OCI-LY3 (cell line): ENCODE results near the gene RAB9A.
"Not testable (repeated sequence)": the region's sequence is repeated elsewhere in the genome, so short reads cannot be mapped to it uniquely, and the experiment has no call there.

Experiments
- H2AFZ ChIP-seq: fragments of 200-600, 300-600 bp; shearing (Covaris generic); 2 replicates; pipeline ENCODE4 v1.6.0; 2014; ENCODE audit warnings: antibody characterized with exemption, low read depth, low read length
- H3K27ac ChIP-seq: fragments of 200-600, 300-600 bp; sonication (generic); 2 replicates; pipeline ENCODE4 v1.5.1; 2014; ENCODE audit warnings: mild to moderate bottlenecking, low read length, moderate library complexity, mixed read lengths
- H3K27me3 ChIP-seq: fragments of 200-600, 300-600 bp; sonication (generic); 2 replicates; pipeline ENCODE4 v1.6.1; 2014; ENCODE audit warnings: low read depth, low read length, mixed read lengths
- H3K36me3 ChIP-seq: fragments of 200-600, 300-600 bp; sonication (generic); replicated peaks from 2 replicates; pipeline ENCODE3; 2014; ENCODE audit warnings: low read depth, low read length, mixed read lengths
- H3K4me1 ChIP-seq: fragments of 300-600, 200-600 bp; sonication (generic); 2 replicates; pipeline ENCODE4 v1.6.1; 2014; ENCODE audit warnings: low read length, mixed read lengths
- H3K4me2 ChIP-seq: fragments of 200-600, 300-600 bp; sonication (generic); 2 replicates; pipeline ENCODE4 v1.6.1; 2014; ENCODE audit warnings: low read length, mixed read lengths
- H3K4me3 ChIP-seq: fragments of 300-600, 200-600 bp; sonication (generic); 2 replicates; pipeline ENCODE4 v1.5.1; 2014; ENCODE audit warnings: antibody characterized with exemption, mild to moderate bottlenecking, low read length, moderate library complexity
- H3K79me2 ChIP-seq: fragments of 300-600, 200-600 bp; shearing (Covaris generic); 2 replicates; pipeline ENCODE4 v1.6.1; 2014; ENCODE audit warnings: mild to moderate bottlenecking, low read length, mixed read lengths
- H3K9ac ChIP-seq: fragments of 300-600, 200-600 bp; shearing (Covaris generic); 2 replicates; pipeline ENCODE4 v1.6.0; 2014; ENCODE audit warnings: mild to moderate bottlenecking, low read length, moderate library complexity
- H3K9me3 ChIP-seq: fragments of 200-600, 300-600 bp; shearing (Covaris generic); 2 replicates; pipeline ENCODE4 v1.6.1; 2014; ENCODE audit warnings: low read length, mixed read lengths; ENCODE audit not compliant: insufficient read depth
- H4K20me1 ChIP-seq: fragments of 200-600, 300-600 bp; sonication (generic); 2 replicates; pipeline ENCODE4 v1.6.1; 2016; ENCODE audit warnings: low read length, mixed read lengths; ENCODE audit not compliant: insufficient read depth
- EZH2phosphoT487 ChIP-seq: fragments of 200-600 bp; shearing (Covaris generic); IDR thresholded peaks from 2 replicates; pipeline ENCODE4 v1.6.1; 2018; ENCODE audit warnings: antibody characterized with exemption, mixed run types, low read depth
- TF ChIP-seq, protein P1 (sequence below): fragments of 200-600, 300-600 bp; sonication (generic); IDR thresholded peaks from 2 replicates; pipeline ENCODE4 v1.5.1; 2014; ENCODE audit warnings: antibody characterized with exemption, low read length, low read depth

RAB9A gene

DNA sequence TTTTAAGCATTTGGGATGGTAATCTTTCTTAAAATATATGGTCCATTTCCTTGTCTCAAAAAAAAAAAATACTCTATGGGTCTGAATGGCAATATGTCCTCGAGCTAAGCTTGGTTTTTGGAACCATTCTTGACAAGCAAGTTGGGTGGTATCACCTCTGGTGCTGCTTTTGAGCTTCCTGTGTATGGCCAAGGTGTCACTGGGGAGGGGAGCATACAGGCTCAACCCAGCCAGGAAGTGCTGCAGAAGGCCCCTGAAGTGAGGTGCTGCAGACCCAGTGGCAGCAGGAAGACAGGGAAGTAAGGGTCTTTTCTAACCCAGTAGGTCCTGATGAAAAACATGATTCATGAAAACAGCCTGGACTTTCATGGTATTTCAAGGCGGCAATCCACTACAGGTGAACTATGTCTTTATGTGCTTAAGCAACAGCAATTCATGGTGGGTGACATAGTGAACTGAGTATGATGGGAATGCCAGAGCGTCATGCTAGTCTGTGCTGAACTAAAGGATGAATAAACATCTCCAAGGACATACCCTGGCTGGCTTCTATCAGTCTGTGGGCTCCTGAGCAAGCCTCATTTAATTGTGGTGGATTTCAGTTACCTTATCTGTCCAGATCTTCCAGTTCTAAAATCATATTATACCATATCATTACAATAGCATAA, 30.4 kb downstream of the RAB9A start:
- H3K27ac ChIP-seq = no peak overlapping the region
- H3K4me3 ChIP-seq = no peak overlapping the region
- peaks cover 13% of the 10 kb centered on the region; the same call in 1 of the 2 replicates for H4K20me1 ChIP-seq
- H3K9me3 ChIP-seq = no peaks in the 10 kb centered on the region
- TF ChIP-seq, protein P1, sequence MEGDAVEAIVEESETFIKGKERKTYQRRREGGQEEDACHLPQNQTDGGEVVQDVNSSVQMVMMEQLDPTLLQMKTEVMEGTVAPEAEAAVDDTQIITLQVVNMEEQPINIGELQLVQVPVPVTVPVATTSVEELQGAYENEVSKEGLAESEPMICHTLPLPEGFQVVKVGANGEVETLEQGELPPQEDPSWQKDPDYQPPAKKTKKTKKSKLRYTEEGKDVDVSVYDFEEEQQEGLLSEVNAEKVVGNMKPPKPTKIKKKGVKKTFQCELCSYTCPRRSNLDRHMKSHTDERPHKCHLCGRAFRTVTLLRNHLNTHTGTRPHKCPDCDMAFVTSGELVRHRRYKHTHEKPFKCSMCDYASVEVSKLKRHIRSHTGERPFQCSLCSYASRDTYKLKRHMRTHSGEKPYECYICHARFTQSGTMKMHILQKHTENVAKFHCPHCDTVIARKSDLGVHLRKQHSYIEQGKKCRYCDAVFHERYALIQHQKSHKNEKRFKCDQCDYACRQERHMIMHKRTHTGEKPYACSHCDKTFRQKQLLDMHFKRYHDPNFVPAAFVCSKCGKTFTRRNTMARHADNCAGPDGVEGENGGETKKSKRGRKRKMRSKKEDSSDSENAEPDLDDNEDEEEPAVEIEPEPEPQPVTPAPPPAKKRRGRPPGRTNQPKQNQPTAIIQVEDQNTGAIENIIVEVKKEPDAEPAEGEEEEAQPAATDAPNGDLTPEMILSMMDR = no peak
- no peak for TF ChIP-seq EZH2phosphoT487
- no peaks in the 10 kb centered on the region for H3K4me1 ChIP-seq
- H3K79me2 ChIP-seq = peaks cover 38% of the 10 kb centered on the region
- no peak overlapping the region for H3K4me2 ChIP-seq
- no peaks in the 10 kb centered on the region for H3K27me3 ChIP-seq
- H2AFZ ChIP-seq = no peak overlapping the region
- no peak overlapping the region for H3K9ac ChIP-seq
- H3K36me3 ChIP-seq = peaks cover 34% of the 10 kb centered on the region

DNA sequence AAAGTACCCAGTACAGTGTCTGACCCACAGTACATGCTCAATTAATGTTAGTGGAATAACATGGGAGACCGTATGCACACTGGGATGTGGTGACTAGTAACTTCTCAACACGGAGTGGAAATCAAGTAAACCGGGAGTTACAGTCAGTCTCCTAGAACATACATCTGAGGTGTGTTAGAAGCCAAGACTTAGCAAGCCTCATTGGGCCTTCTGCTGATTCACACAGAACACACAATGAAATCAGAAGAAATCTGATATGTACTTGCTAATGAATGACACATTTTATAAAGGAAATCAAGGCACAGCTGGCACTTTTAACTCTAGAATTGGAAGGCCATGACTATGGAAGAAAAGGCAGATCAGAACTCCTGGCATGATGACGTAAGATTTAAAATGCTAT, 32.4 kb downstream of the RAB9A start:
- H4K20me1 ChIP-seq = peaks cover 13% of the 10 kb centered on the region; the same call in 1 of the 2 replicates
- no peak overlapping the region for H3K4me2 ChIP-seq
- H2AFZ ChIP-seq = no peak overlapping the region
- H3K79me2 ChIP-seq = peaks cover 43% of the 10 kb centered on the region
- no peaks in the 10 kb centered on the region for H3K4me1 ChIP-seq
- peaks cover 17% of the 10 kb centered on the region for H3K36me3 ChIP-seq
- H3K4me3 ChIP-seq = no peak overlapping the region
- TF ChIP-seq EZH2phosphoT487 = no peak
- TF ChIP-seq, protein P1 = no peak
- H3K27me3 ChIP-seq = no peaks in the 10 kb centered on the region
- H3K27ac ChIP-seq = no peak overlapping the region
- H3K9ac ChIP-seq = no peak overlapping the region
- no peaks in the 10 kb centered on the region for H3K9me3 ChIP-seq

DNA sequence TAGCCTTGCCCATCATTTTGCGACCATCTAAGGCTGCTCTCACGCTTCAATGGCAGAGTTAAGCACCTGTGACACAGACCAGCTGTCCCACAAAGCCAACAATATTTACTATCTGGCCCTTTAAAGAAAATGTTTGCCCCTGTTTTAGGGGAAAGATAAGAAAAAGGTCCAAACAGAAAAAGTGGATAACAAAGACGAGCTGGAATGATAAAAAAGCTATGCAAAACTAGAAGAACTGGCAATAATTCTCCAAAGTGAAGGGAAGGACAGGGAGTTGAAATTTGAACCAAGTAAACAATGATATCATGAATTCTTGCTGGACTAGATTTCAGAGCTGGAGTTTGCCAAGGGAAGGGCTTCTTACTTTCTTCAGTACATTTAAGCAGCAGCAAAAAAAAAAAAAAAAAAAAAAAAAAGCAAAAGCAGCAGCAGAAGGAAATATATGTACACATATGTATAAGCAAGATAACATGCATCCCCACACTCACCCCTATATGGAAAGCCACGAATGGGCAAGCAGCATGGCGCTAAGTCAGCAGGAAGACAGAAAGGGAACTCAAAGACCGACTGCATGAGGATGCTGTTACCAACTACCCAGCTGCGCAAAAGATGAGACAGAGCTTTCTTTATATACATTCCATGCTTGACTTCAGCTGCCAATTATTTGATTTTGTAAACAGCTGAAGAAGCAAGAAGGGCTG, 33.0 kb downstream of the RAB9A start:
- no peaks in the 10 kb centered on the region for H3K27me3 ChIP-seq
- no peak overlapping the region for H3K4me2 ChIP-seq
- no peak overlapping the region for H3K27ac ChIP-seq
- peaks cover 43% of the 10 kb centered on the region for H3K79me2 ChIP-seq
- H3K4me3 ChIP-seq = no peak overlapping the region
- no peak overlapping the region for H3K9ac ChIP-seq
- H2AFZ ChIP-seq = no peak overlapping the region
- TF ChIP-seq, protein P1 = no peak
- TF ChIP-seq EZH2phosphoT487 = no peak
- H3K36me3 ChIP-seq = peaks cover 16% of the 10 kb centered on the region
- no peaks in the 10 kb centered on the region for H3K9me3 ChIP-seq
- peaks cover 13% of the 10 kb centered on the region; the same call in 1 of the 2 replicates for H4K20me1 ChIP-seq
- H3K4me1 ChIP-seq = no peaks in the 10 kb centered on the region

DNA sequence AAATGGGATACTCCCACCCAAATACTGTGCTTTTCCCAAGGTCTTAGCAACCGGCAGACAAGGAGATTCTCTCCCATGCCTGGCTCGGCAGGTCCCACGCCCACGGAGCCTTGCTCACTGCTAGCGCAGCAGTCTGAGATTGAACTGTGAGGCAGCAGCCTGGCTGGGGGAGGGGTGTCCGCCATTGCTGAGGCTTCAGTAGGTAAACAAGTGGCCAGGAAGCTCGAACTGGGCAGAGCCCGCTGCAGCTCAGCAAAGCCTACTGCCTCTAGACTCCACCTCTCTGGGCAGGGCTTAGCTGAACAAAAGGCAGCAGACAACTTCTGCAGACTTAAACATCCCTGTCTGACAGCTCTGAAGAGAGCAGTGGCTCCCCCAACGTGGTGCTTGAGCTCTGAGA, 36.0 kb downstream of the RAB9A start:
- not testable (repeated sequence) for H3K9ac ChIP-seq, H3K27me3 ChIP-seq, H3K27ac ChIP-seq, H3K4me1 ChIP-seq, H3K36me3 ChIP-seq, H2AFZ ChIP-seq, H3K9me3 ChIP-seq, H3K4me3 ChIP-seq, H3K4me2 ChIP-seq
- H3K79me2 ChIP-seq = peaks cover 47% of the 10 kb centered on the region
- H4K20me1 ChIP-seq = peaks cover 13% of the 10 kb centered on the region; the same call in 1 of the 2 replicates

DNA sequence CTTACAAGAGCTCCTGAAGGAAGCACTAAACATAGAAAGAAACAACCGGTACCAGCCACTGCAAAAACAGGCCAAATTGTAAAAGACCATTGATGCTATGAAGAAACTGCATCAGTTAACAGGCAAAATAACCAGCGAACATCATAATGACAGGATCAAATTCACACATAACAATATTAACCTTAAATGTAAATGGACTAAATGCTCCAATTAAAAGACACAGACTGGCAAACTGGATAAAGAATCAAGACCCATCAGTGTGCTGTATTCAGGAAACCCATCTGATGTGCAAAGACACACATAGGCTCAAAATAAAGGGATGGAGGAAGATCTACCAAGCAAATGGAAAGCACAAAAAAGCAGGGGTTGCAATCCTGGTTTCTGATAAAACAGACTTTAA, 37.7 kb downstream of the RAB9A start:
- not testable (repeated sequence) for H3K4me1 ChIP-seq, H3K27me3 ChIP-seq, H2AFZ ChIP-seq, H3K4me3 ChIP-seq, H3K9ac ChIP-seq, H4K20me1 ChIP-seq, H3K27ac ChIP-seq, H3K4me2 ChIP-seq, H3K9me3 ChIP-seq
- peaks cover 13% of the 10 kb centered on the region for H3K36me3 ChIP-seq
- H3K79me2 ChIP-seq = peaks cover 43% of the 10 kb centered on the region

DNA sequence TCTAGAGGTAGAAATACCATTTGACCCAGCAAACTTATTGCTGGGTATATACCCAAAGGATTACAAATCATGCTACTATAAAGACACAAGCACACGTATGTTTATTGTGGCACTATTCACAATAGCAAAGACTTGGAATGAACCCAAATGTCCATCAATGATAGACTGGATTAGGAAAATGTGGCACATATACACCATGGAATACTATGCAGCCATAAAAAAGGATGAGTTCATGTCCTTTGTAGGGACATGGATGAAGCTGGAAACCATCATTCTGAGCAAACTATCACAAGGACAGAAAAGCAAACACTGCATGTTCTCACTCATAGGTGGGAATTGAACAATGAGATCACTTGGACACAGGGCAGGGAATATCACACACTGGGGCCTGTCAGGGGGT, 41.6 kb downstream of the RAB9A start:
- Histone ChIP-seq H3K79me2 (peaks cover 49% of the 10 kb centered on the region), H3K4me1 (peaks cover 27% of the 10 kb centered on the region)
- H3K4me3 ChIP-seq, H3K4me2 ChIP-seq, H3K27me3 ChIP-seq, H3K27ac ChIP-seq, H3K9ac ChIP-seq, H2AFZ ChIP-seq, H4K20me1 ChIP-seq, H3K36me3 ChIP-seq, H3K9me3 ChIP-seq: not testable (repeated sequence)
